IgD-negative memory B cell (primary cell): ENCODE data around the gene ZFAND6. TPM values are rescaled to one million over a fixed set of nuclear protein-coding genes. Genes with fewer than 3 reads are reported as not detected.
"Not testable (repeated sequence)": the region's sequence is repeated elsewhere in the genome, so short reads cannot be mapped to it uniquely, and the experiment has no call there.

Source experiments
- H3K27ac Mint-ChIP-seq, 3 donors: one replicate each; pipeline ENCODE4 v1.8.0; 2020 to 2022; ENCODE audit warnings: mild to moderate bottlenecking in 3 of 3, mixed read lengths in 3 of 3, moderate library complexity in 1 of 3
- H3K27me3 Mint-ChIP-seq: one replicate; pipeline ENCODE4 v1.8.0; 2021; ENCODE audit warnings: mixed read lengths
- H3K36me3 Mint-ChIP-seq: one replicate; pipeline ENCODE4 v1.8.0; 2020; ENCODE audit warnings: mild to moderate bottlenecking, mixed read lengths
- H3K4me1 Mint-ChIP-seq, 3 donors: one replicate each; pipeline ENCODE4 v1.8.0; 2020 to 2022; ENCODE audit warnings: mixed read lengths in 3 of 3, mild to moderate bottlenecking in 1 of 3
- H3K4me3 Mint-ChIP-seq, 4 donors: one replicate each; pipeline ENCODE4 v1.8.0; 2020 to 2022; ENCODE audit warnings: mild to moderate bottlenecking in 4 of 4, mixed read lengths in 4 of 4, moderate library complexity in 3 of 4
- H3K9me3 Mint-ChIP-seq, 3 donors: one replicate each; pipeline ENCODE4 v1.8.0; 2020 to 2021; ENCODE audit warnings: mixed read lengths in 3 of 3, mild to moderate bottlenecking in 1 of 3
- polyA plus RNA-seq: library from polyadenylated mRNA; unstranded; fragments of 300-500 nt; fragmentation: Illumina TruSeq; gene quantifications from one replicate; pipeline ENCODE4 v1.2.3, GENCODE V29; 2021

Gene ZFAND6
- polyA plus RNA-seq: 216 TPM

DNA sequence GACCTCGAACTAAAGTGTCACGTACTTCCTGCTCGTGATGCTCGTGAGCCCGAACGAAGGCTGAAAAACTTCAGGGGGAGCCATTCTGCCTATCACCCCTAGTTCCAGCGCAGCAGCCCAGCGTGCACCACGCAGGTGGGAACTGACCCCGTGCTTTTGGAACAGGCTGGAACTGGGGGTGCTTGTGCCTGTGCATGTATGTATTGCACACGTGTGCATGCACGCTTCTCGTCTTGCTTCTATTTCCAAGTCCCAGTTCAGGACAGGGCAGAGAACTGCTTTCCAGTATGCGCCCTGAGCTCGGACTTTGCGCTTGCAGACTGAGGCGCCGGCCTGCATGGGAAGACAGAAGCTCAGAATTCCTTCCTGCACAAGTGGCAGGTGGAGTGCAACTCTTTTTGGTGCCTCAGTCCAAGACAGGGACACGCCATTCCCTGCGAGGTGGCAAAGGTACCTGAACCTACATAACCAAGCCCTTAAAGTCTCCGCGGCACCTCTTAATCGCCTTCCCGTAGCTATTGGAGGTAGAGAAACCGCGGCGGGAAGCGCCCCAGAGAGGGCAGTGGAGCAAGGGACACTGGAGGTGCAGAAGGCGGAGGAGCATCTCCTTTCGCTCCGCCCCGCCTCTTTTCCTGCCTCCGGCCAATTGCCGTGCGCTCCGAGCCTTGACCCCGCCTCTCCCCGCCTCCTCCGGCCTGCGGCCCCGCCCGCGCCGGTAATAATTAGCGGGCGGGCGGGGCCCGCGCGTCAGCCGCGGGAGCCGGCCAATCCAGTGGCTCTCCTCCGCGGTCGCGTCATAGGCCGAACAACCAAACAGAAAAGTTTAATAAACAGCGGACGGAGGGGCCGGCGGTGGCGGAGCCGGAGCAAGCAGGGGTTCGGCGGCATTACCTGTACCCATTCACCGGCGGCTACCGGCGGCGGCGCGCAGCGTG, at the start of gene ZFAND6:
Gene ZFAND6 (plus strand): TSS at position 826 of the 935 bp plus-strand sequence. CDS start 60,669 bp downstream, outside the sequence.
- Mint-ChIP-seq H3K27ac (peak within 1 kb of the TSS; percentile 94 to 100 (median 97)), H3K9me3 (no peaks in the 10 kb centered on the region), H3K4me3 (peak within 1 kb of the TSS; percentile 91 to 100 (median 94)), H3K27me3 (no peaks in the 10 kb centered on the region), H3K4me1 (peaks cover 26 to 47% (median 28%) of the 10 kb centered on the region in 3 donors), H3K36me3 (no peaks in the 10 kb centered on the region)

DNA sequence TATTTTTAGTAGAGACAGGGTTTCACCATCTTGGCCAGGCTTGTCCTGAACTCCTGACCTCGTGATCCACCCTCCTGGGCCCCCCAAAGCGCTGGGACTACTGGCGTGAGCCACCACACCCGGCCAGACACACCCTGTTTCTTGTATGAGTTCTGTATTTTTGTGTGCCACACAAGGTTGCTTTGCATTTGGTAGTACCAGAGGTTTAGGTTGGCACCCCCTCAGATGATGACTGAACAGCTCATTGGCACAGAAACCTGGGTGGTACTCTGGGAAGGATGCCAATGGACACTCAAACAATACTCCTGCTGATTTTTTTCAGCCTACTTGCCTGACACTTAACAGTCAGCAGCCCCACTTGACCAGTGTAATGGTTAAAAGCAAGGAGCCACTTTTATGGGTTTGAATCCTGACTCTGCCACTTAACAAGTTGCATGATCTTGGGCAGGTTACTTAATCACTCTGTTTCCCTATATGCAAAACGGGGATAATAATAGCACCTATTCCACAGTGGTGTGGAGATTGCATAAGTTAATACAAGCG, 49.3 kb upstream of the ZFAND6 start:
- Mint-ChIP-seq H3K9me3 (peaks cover 0 to 7% (median 3%) of the 10 kb centered on the region in 3 donors), H3K27ac (peak overlapping the region; percentile 92 to 95 (median 93)), H3K4me3 (peak overlapping the region; percentile 48 to 92 (median 70)), H3K36me3 (no peaks in the 10 kb centered on the region), H3K4me1 (peaks cover 44 to 65% (median 57%) of the 10 kb centered on the region in 3 donors), H3K27me3 (no peaks in the 10 kb centered on the region)

DNA sequence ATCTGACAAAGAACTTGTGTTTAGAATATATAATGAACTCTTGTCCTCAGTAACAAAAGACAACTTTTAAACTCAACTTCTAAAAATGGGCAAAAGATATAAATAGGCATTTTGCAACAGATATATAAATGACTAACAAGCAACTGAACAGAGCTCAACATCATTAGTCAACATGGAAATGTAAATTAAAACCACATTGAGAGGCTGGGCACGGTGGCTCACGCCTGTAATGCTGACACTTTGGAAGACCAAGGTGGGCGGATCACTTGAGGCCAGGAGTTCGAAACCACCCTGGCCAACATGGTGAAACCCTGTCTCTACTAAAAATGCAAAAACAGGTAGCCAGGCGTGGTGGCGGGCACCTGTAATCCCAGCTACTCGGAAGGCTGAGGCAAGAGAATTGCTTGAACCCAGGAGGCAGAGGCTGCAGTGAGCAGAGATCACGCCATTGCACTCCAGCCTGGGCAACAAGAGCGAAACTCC, 48.4 kb upstream of the ZFAND6 start:
- not testable (repeated sequence) for H3K36me3 Mint-ChIP-seq, H3K9me3 Mint-ChIP-seq, H3K27me3 Mint-ChIP-seq
- Mint-ChIP-seq H3K4me1 (peaks cover 48 to 62% (median 58%) of the 10 kb centered on the region in 3 donors), H3K27ac (peak overlapping the region; percentile 93 to 96 (median 95)), H3K4me3 (peak overlapping the region; percentile 48 to 92 (median 70))

DNA sequence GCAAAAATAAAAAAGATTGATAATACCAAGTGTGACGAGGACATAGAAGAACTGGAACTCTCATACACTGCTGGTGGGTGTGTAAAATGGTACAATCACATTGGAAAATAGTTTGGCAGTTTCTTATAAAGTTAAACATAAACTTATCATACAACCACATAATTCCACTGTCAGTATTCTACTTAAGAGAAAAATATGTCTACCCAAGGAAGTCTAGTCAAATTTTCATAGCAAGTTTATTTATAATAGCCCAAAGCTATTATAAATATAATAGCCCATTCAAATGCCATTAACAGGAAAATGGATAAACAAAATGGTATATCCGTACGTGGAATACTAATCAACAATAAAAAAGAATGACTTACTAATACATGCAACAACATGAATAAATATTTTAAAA, 47.9 kb upstream of the ZFAND6 start:
- H3K4me3 Mint-ChIP-seq: peak overlapping the region; percentile 48 to 92 (median 64)

DNA sequence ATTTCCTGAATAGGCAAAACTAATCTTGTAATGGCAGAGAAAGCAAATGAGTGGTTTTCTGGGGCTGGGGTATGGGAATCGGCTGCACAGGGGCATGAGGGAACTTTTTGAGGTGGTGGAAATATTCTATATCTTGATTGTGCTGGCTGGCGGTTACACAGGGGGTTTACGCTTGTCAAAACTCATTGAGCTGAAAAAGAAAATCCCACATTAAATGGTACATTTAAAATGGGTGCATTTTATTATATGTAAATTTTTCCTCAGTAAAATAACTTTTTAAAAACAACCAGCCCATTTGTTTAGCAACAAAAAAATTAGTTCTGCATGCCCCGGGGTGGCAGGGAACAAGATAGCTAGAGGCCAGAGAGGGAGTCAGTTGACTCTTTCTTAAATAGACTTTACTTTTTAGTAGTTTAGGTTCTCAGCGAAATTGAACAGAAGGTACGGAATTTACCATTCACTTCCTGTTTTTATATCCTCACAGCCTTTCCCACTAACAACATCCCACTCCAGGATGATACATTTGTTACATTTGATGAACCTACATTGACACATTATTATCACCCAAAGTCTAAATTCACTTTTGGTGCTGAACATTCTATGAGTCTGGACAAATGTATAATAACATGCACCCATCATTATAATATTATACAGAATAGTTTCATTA, 47.3 kb upstream of the ZFAND6 start:
- Mint-ChIP-seq H3K4me1 (peaks cover 51 to 64% (median 62%) of the 10 kb centered on the region in 3 donors), H3K4me3 (peak overlapping the region; percentile 58 to 93 (median 68))

More for the DNA sequence above, 47.9 kb upstream of the ZFAND6 start:
- Mint-ChIP-seq H3K27ac (peak overlapping the region; percentile 93 to 96 (median 95)), H3K36me3 (no peaks in the 10 kb centered on the region), H3K9me3 (peaks cover 0 to 7% (median 3%) of the 10 kb centered on the region in 3 donors), H3K27me3 (no peaks in the 10 kb centered on the region), H3K4me1 (peaks cover 48 to 60% (median 58%) of the 10 kb centered on the region in 3 donors)

DNA sequence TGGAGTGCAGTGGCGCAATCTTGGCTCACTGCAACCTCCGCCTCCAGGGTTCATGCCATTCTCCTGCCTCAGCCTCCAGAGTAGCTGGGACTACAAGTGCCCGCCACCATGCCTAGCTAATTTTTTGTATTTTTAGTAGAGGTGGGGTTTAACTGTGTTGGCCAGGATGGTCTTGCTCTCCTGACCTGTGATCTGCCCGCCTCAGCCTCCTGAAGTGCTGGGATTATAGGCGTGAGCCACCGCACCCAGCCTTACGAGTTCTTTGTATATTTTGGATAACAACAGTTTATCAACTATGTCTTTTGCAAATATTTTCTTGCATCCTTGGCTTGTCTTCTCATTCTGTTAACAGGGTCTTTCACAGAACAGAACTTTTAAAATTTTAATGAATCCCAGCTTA, 45.3 kb upstream of the ZFAND6 start:
- not testable (repeated sequence) for H3K36me3 Mint-ChIP-seq, H3K27me3 Mint-ChIP-seq, H3K9me3 Mint-ChIP-seq
- Mint-ChIP-seq H3K27ac (peak overlapping the region in 2 of 3 donors; percentile 60 to 63), H3K4me1 (peaks cover 52 to 58% (median 55%) of the 10 kb centered on the region in 3 donors), H3K4me3 (peak overlapping the region in 3 of 4 donors; percentile 6 to 75 (median 26))

More for the DNA sequence above, 47.3 kb upstream of the ZFAND6 start:
- Mint-ChIP-seq H3K36me3 (no peaks in the 10 kb centered on the region), H3K9me3 (peaks cover 3 to 7% (median 3%) of the 10 kb centered on the region in 3 donors), H3K27ac (peak overlapping the region; percentile 85 to 96 (median 95)), H3K27me3 (no peaks in the 10 kb centered on the region)

DNA sequence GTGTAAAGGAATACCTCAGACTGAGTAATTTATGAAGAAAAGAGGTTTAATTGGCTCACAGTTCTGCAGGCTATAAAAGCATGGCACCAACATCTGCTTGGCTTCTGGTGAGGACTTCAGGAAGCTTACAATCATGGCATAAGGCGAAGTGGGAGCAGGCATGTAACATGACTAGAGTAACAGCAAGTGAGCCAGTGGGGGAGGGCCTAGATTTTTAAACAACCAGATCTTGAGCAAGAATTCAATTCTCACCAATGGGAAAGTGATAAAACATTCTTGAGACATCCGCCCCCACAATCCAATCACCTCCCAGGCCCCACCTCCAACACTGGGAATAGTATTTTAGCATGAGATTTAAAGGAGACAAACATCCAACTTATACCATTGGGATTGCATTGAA, 44.3 kb upstream of the ZFAND6 start:
- H3K4me3 Mint-ChIP-seq: peak overlapping the region in 2 of 4 donors; percentile 13 to 26
- H3K27me3 Mint-ChIP-seq: no peaks in the 10 kb centered on the region
- H3K27ac Mint-ChIP-seq: peak overlapping the region in 2 of 3 donors; percentile 38 to 60
- H3K36me3 Mint-ChIP-seq: no peaks in the 10 kb centered on the region
- peaks cover 3 to 7% (median 3%) of the 10 kb centered on the region in 3 donors for H3K9me3 Mint-ChIP-seq
- H3K4me1 Mint-ChIP-seq: peaks cover 52 to 58% (median 52%) of the 10 kb centered on the region in 3 donors

DNA sequence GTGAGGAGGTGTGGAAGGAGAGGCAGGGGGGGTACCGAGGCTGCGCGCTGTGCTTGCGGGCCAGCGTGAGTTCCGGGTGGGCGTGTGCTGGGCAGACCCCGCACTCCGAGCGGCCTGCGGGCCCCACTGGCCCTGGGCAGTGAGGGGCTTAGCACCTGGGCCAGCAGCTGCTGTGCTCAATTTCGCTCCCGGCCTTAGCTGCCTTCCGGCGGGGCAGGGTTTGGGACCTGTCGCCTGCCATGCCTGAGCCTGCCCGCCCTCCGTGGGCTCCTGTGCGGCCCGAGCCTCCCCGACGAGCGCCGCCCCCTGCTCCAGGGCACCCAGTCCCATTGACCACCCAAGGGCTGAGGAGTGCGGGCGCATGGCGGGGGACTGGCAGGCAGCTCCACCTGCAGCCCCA, 43.0 kb upstream of the ZFAND6 start:
- peak overlapping the region in 2 of 3 donors; percentile 90 to 93 for H3K27ac Mint-ChIP-seq

DNA sequence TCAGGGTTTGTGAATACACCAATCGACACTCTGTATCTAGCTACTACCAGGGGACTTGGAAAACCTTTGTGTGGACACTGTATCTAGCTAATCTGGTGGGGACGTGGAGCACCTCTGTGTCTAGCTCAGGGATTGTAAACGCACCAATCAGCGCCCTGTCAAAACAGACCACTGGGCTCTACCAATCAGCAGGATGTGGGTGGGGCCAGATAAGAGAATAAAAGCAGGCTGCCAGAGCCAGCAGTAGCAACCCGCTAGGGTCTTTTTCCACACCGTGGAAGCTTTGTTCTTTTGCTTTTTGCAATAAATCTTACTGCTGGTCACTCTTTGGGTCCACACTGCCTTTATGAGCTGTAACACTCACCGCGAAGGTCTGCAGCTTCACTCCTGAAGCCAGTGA, 42.3 kb upstream of the ZFAND6 start:
- H3K27me3 Mint-ChIP-seq, H3K36me3 Mint-ChIP-seq, H3K9me3 Mint-ChIP-seq: not testable (repeated sequence)
- peak overlapping the region; percentile 90 to 99 (median 93) for H3K27ac Mint-ChIP-seq
- H3K4me3 Mint-ChIP-seq: peak overlapping the region; percentile 92 to 96 (median 96)
- H3K4me1 Mint-ChIP-seq: peaks cover 38 to 50% (median 47%) of the 10 kb centered on the region in 3 donors

More for the DNA sequence above, 43.0 kb upstream of the ZFAND6 start:
- H3K27me3 Mint-ChIP-seq, H3K36me3 Mint-ChIP-seq, H3K9me3 Mint-ChIP-seq: not testable (repeated sequence)
- Mint-ChIP-seq H3K4me3 (peak overlapping the region in 3 of 4 donors; percentile 48 to 96 (median 92)), H3K4me1 (peaks cover 45 to 53% (median 47%) of the 10 kb centered on the region in 3 donors)

DNA sequence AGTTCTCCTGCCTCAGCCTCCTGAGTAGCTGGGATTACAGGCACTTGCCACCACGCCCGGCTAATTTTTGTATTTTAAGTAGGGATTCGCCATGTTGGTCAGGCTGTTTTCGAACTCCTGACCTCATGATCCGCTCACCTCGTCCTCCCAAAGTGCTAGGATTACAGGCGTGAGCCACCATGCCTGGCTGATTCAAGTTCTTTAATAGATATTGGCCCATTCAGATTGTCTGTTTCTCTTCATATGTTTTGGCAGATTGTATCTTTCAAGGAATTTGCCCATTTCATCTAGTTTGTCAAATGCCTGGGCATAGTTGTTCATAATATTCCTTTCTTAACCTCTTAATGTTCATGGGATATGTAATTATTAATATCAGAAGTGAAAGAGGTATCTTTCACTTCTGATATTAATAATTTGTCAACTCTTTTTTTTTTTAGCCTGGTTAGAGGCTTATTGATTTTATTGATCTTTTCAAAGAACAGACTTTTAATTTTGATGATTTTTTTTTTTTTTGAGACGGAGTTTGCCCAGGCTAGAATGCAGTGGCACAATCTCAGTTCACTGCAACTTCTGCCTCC, 40.2 kb upstream of the ZFAND6 start:
- H3K9me3 Mint-ChIP-seq: peaks cover 3 to 11% (median 7%) of the 10 kb centered on the region in 3 donors
- H3K4me1 Mint-ChIP-seq: peaks cover 32 to 45% (median 44%) of the 10 kb centered on the region in 3 donors
- H3K27me3 Mint-ChIP-seq: no peaks in the 10 kb centered on the region
- H3K27ac Mint-ChIP-seq: peak overlapping the region; percentile 90 to 99 (median 93)
- peaks cover 2% of the 10 kb centered on the region for H3K36me3 Mint-ChIP-seq
- H3K4me3 Mint-ChIP-seq: peak overlapping the region; percentile 92 to 96 (median 96)

DNA sequence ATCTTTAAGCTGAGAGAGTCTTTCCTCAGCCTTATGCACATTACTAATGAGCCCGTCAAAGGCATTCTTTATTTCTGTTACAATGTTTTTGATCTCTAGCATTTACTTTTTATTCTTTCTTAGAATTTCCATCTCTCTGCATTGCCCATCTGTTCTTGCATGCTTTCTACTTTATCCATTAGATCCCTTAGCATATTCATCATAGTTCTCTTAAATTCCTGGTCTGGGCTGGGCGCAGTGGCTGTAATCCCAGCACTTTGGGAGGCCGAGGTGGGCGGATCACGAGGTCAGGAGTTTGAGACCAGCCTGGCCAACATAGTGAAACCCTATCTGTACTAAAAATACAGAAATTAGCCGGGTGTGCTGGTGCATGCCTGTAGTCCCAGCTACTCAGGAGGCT, 39.3 kb upstream of the ZFAND6 start:
- Mint-ChIP-seq H3K4me3 (peak overlapping the region; percentile 64 to 96 (median 74)), H3K4me1 (peaks cover 24 to 43% (median 35%) of the 10 kb centered on the region in 3 donors), H3K27ac (peak overlapping the region in 2 of 3 donors; percentile 78 to 81)
- H3K27me3 Mint-ChIP-seq, H3K9me3 Mint-ChIP-seq, H3K36me3 Mint-ChIP-seq: not testable (repeated sequence)

DNA sequence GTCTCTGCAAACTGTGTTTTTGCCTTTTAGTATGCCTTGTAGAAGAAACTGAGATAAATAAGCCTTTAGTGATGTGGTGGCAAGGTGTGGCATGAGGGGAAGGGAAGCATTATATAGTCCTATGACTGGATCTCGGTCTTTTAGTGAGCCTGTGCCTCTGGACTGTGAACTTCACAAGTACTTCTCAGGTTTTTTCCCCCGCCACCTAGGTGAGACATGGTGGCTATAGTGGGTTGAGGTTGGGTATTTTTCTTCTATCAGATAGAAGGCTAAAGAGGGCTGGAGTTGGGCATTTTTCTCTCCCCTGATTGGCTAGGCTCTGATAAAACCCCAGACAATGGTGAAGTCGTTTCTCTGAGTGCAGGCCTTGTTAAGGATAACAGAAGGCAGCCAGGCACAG, 38.7 kb upstream of the ZFAND6 start:
- Mint-ChIP-seq H3K27me3 (no peaks in the 10 kb centered on the region), H3K4me3 (peak overlapping the region; percentile 52 to 86 (median 76)), H3K9me3 (peaks cover 3 to 5% (median 4%) of the 10 kb centered on the region in 3 donors), H3K27ac (peak overlapping the region in 2 of 3 donors; percentile 78 to 86), H3K4me1 (peaks cover 24 to 39% (median 31%) of the 10 kb centered on the region in 3 donors), H3K36me3 (peaks cover 3% of the 10 kb centered on the region)

DNA sequence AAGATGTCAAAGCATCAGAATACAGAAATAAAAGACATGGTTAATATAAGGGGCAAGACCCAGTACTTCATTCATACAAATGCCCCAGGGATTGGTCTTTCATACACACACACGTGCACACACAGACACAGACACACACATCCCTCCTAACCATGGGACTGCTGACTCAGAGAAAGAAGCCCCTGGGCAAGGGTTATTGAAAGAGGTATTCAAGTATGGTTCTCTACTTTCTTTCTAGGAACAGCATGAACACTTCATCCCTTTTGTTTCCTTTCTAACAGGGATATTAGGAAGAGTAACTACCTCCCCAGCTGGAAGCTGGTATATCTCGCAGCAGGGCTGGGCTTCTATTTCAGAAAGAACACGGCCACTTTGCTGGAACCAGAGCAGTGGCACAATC, 33.2 kb upstream of the ZFAND6 start:
- H3K9me3 Mint-ChIP-seq: peaks cover 1 to 5% (median 4%) of the 10 kb centered on the region in 3 donors
- peak overlapping the region in 1 of 4 donors; percentile 2 for H3K4me3 Mint-ChIP-seq
- peak overlapping the region in 1 of 3 donors; percentile 13 for H3K27ac Mint-ChIP-seq
- peaks cover 15% of the 10 kb centered on the region for H3K36me3 Mint-ChIP-seq
- H3K4me1 Mint-ChIP-seq: peaks cover 15 to 33% (median 16%) of the 10 kb centered on the region in 3 donors
- no peaks in the 10 kb centered on the region for H3K27me3 Mint-ChIP-seq

DNA sequence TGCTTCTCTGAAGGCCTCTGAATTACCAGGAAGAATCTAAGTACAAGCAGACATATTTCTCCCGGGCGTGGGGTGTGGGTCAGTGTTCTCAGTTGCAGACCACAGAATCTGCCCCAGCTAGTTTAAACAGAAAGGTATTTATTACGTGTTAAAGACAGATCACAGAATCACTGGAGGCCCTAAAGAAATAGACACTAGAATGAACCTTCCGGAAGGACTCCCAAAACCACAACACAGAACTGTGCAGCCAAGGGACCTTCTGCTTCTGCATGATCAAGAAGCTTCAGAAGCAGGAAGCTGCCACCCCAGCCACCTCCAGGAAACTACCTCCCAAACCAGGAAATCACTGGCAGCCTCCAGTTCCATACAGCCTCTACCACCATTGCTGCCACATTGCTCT, 32.7 kb upstream of the ZFAND6 start:
- peak overlapping the region in 1 of 3 donors; percentile 13 for H3K27ac Mint-ChIP-seq
- H3K4me1 Mint-ChIP-seq: peaks cover 18 to 33% (median 19%) of the 10 kb centered on the region in 3 donors
- no peak overlapping the region for H3K4me3 Mint-ChIP-seq

More for the DNA sequence above, 32.7 kb upstream of the ZFAND6 start:
- H3K27me3 Mint-ChIP-seq: no peaks in the 10 kb centered on the region
- H3K36me3 Mint-ChIP-seq: peaks cover 15% of the 10 kb centered on the region
- H3K9me3 Mint-ChIP-seq: peaks cover 1 to 5% (median 4%) of the 10 kb centered on the region in 3 donors
